Activated T-cell treated with anti-CD3 and anti-CD28 coated beads, Interleukin-2, amount 50 U/mL, for 72 hours (primary cell): ENCODE results near the gene TANK. TPM values are rescaled to one million over a fixed set of nuclear protein-coding genes. Genes with fewer than 3 reads are reported as not detected.
"Not testable (repeated sequence)": the region's sequence is repeated elsewhere in the genome, so short reads cannot be mapped to it uniquely, and the experiment has no call there.

ENCODE experiments used
- ATAC-seq, 2 donors: fragments of 150-1000 bp; cut with Tn5 transposase; replicated peaks in 1 of 2; 2 replicates each; pipeline ENCODE4 v1.10.0; 2021; ENCODE audit warnings: moderate library complexity in 2 of 2, mild to moderate bottlenecking in 1 of 2
- DNase-seq, 2 donors: peaks; one replicate each; pipeline ENCODE4 v3.0.0; 2021 to 2022; ENCODE audit warnings: mixed read lengths in 1 of 2
- H3K27ac Mint-ChIP-seq: one replicate; pipeline ENCODE4 v1.8.0; 2022; ENCODE audit warnings: mild to moderate bottlenecking, moderate library complexity, mixed read lengths
- H3K27me3 Mint-ChIP-seq: one replicate; pipeline ENCODE4 v1.8.0; 2022; ENCODE audit warnings: low read depth, mixed read lengths
- H3K36me3 Mint-ChIP-seq, 2 donors: one replicate each; pipeline ENCODE4 v1.8.0; 2022; ENCODE audit warnings: mixed read lengths in 2 of 2, mild to moderate bottlenecking in 1 of 2; ENCODE audit not compliant: insufficient read depth in 2 of 2
- H3K4me1 Mint-ChIP-seq: one replicate; pipeline ENCODE4 v1.8.0; 2022; ENCODE audit warnings: low read depth, mixed read lengths
- H3K4me3 Mint-ChIP-seq, 2 donors: one replicate each; pipeline ENCODE4 v1.8.0; 2022; ENCODE audit warnings: mild to moderate bottlenecking in 2 of 2, mixed read lengths in 2 of 2, moderate library complexity in 2 of 2
- H3K9me3 Mint-ChIP-seq, 2 donors: one replicate each; pipeline ENCODE4 v1.8.0; 2022; ENCODE audit warnings: mixed read lengths in 2 of 2
- total RNA-seq, 2 donors: library from RNA; stranded (reverse); gene quantifications; one replicate each; pipeline ENCODE4 v1.2.3, GENCODE V29; 2022

Gene TANK
- total RNA-seq, 2 donors from 2014 or later: 87.3 to 87.8 TPM

- no peak for DNase-seq
- Mint-ChIP-seq H3K9me3 (no peaks in the 10 kb centered on the region), H3K36me3 (peaks cover 9 to 22% of the 10 kb centered on the region in 2 donors), H3K27ac (peak overlapping the region; percentile 42), H3K27me3 (no peaks in the 10 kb centered on the region), H3K4me3 (no peak overlapping the region), H3K4me1 (peaks cover 8% of the 10 kb centered on the region)
- ATAC-seq: no peak
Observed at GRCh38 chr2:161232571-161232970, 72.3 kb downstream of the TANK start.

- Mint-ChIP-seq H3K4me3 (no peak overlapping the region), H3K9me3 (no peaks in the 10 kb centered on the region), H3K36me3 (peaks cover 5 to 17% of the 10 kb centered on the region in 2 donors), H3K27me3 (no peaks in the 10 kb centered on the region), H3K4me1 (peaks cover 18% of the 10 kb centered on the region), H3K27ac (peak overlapping the region; percentile 74)
- ATAC-seq (no peak), DNase-seq (no peak)
Observed at GRCh38 chr2:161233858-161234431, 73.7 kb downstream of the TANK start.

- ATAC-seq: no peak
- peaks cover 18% of the 10 kb centered on the region for H3K4me1 Mint-ChIP-seq
- H3K36me3 Mint-ChIP-seq: peaks cover 4 to 13% of the 10 kb centered on the region in 2 donors
- no peaks in the 10 kb centered on the region for H3K27me3 Mint-ChIP-seq
- no peak overlapping the region for H3K27ac Mint-ChIP-seq
- no peak for DNase-seq
- no peaks in the 10 kb centered on the region for H3K9me3 Mint-ChIP-seq
- no peak overlapping the region for H3K4me3 Mint-ChIP-seq
Observed at GRCh38 chr2:161234627-161235026, 74.4 kb downstream of the TANK start.

GRCh38 chr2:161237392-161238264 lies 77.4 kb downstream of the TANK start:
- DNase-seq (peak; percentile 43 to 45), ATAC-seq (peak; percentile 56 to 60)
- H3K27ac Mint-ChIP-seq: no peak overlapping the region
- H3K9me3 Mint-ChIP-seq: no peaks in the 10 kb centered on the region
- H3K27me3 Mint-ChIP-seq: no peaks in the 10 kb centered on the region
- peak overlapping the region; percentile 89 to 93 for H3K4me3 Mint-ChIP-seq
- peaks cover 27% of the 10 kb centered on the region for H3K4me1 Mint-ChIP-seq
- H3K36me3 Mint-ChIP-seq: peaks cover 3 to 4% of the 10 kb centered on the region in 2 donors

GRCh38 chr2:161238265-161238559 lies 78.0 kb downstream of the TANK start:
- Mint-ChIP-seq H3K4me1 (peaks cover 33% of the 10 kb centered on the region), H3K27ac (no peak overlapping the region), H3K27me3 (no peaks in the 10 kb centered on the region), H3K9me3 (no peaks in the 10 kb centered on the region), H3K4me3 (peak overlapping the region; percentile 89 to 93), H3K36me3 (peaks cover 2 to 4% of the 10 kb centered on the region in 2 donors)
- ATAC-seq: no peak
- no peak for DNase-seq

- DNase-seq (peak; percentile 66 to 67), ATAC-seq (peak; percentile 66 to 71)
- H3K4me1 Mint-ChIP-seq: peaks cover 38% of the 10 kb centered on the region
- H3K4me3 Mint-ChIP-seq: peak overlapping the region; percentile 89 to 93
- no peaks in the 10 kb centered on the region for H3K27me3 Mint-ChIP-seq
- H3K9me3 Mint-ChIP-seq: no peaks in the 10 kb centered on the region
- H3K27ac Mint-ChIP-seq: no peak overlapping the region
- peaks cover 2 to 4% of the 10 kb centered on the region in 2 donors for H3K36me3 Mint-ChIP-seq
Observed at GRCh38 chr2:161238560-161239325, 78.5 kb downstream of the TANK start.

GRCh38 chr2:161239326-161240109 lies 79.3 kb downstream of the TANK start:
- H3K9me3 Mint-ChIP-seq: no peaks in the 10 kb centered on the region
- no peaks in the 10 kb centered on the region for H3K27me3 Mint-ChIP-seq
- DNase-seq (no peak), ATAC-seq (no peak)
- peaks cover 46% of the 10 kb centered on the region for H3K4me1 Mint-ChIP-seq
- peak overlapping the region; percentile 38 to 70 for H3K4me3 Mint-ChIP-seq
- H3K27ac Mint-ChIP-seq: peak overlapping the region; percentile 18
- peaks cover 3 to 4% of the 10 kb centered on the region in 2 donors for H3K36me3 Mint-ChIP-seq

GRCh38 chr2:161241894-161242293 lies 81.7 kb downstream of the TANK start:
- H3K4me1 Mint-ChIP-seq: peaks cover 59% of the 10 kb centered on the region
- no peaks in the 10 kb centered on the region for H3K9me3 Mint-ChIP-seq
- peaks cover 8% of the 10 kb centered on the region for H3K27me3 Mint-ChIP-seq
- ATAC-seq: no peak
- peak overlapping the region; percentile 59 for H3K27ac Mint-ChIP-seq
- no peak for DNase-seq
- H3K4me3 Mint-ChIP-seq: no peak overlapping the region
- peaks cover 2 to 5% of the 10 kb centered on the region in 2 donors for H3K36me3 Mint-ChIP-seq

GRCh38 chr2:161243312-161243711 lies 83.1 kb downstream of the TANK start:
- peak overlapping the region; percentile 96 for H3K27ac Mint-ChIP-seq
- DNase-seq (no peak), ATAC-seq (no peak)
- H3K4me1 Mint-ChIP-seq: peaks cover 53% of the 10 kb centered on the region
- peak overlapping the region; percentile 91 for H3K4me3 Mint-ChIP-seq
- H3K36me3 Mint-ChIP-seq: peaks cover 2 to 5% of the 10 kb centered on the region in 2 donors
- peaks cover 16% of the 10 kb centered on the region for H3K27me3 Mint-ChIP-seq
- H3K9me3 Mint-ChIP-seq: no peaks in the 10 kb centered on the region

GRCh38 chr2:161243905-161244304 lies 83.7 kb downstream of the TANK start:
- Mint-ChIP-seq H3K9me3 (no peaks in the 10 kb centered on the region), H3K36me3 (peaks cover 2 to 5% of the 10 kb centered on the region in 2 donors), H3K27ac (peak overlapping the region; percentile 96), H3K27me3 (peaks cover 16% of the 10 kb centered on the region), H3K4me1 (peaks cover 49% of the 10 kb centered on the region), H3K4me3 (peak overlapping the region; percentile 91)
- DNase-seq (peak in 1 of 2 donors; percentile 26), ATAC-seq (peak in 1 of 2 donors; percentile 32)

GRCh38 chr2:161244387-161245260 lies 84.4 kb downstream of the TANK start:
- ATAC-seq (peak; percentile 92 to 94), DNase-seq (peak; percentile 69 to 72)
- Mint-ChIP-seq H3K27me3 (peaks cover 16% of the 10 kb centered on the region), H3K27ac (peak overlapping the region; percentile 99), H3K4me1 (peaks cover 49% of the 10 kb centered on the region), H3K4me3 (peak overlapping the region; percentile 91 to 99)
- not testable (repeated sequence) for H3K36me3 Mint-ChIP-seq, H3K9me3 Mint-ChIP-seq

GRCh38 chr2:161245261-161245553 lies 85.0 kb downstream of the TANK start:
- peaks cover 2 to 5% of the 10 kb centered on the region in 2 donors for H3K36me3 Mint-ChIP-seq
- H3K4me1 Mint-ChIP-seq: peaks cover 45% of the 10 kb centered on the region
- H3K27ac Mint-ChIP-seq: peak overlapping the region; percentile 99
- H3K4me3 Mint-ChIP-seq: peak overlapping the region; percentile 89 to 99
- DNase-seq (no peak), ATAC-seq (no peak)
- H3K27me3 Mint-ChIP-seq: peaks cover 16% of the 10 kb centered on the region
- H3K9me3 Mint-ChIP-seq: no peaks in the 10 kb centered on the region
